HG02884 (cell line): ENCODE data around the gene SLC35B1.
"Not testable (repeated sequence)": the region's sequence is repeated elsewhere in the genome, so short reads cannot be mapped to it uniquely, and the experiment has no call there.

Experiments
- ATAC-seq: cut with Tn5 transposase; IDR thresholded peaks from one replicate; pipeline ENCODE4 v1.9.1; 2021; ENCODE audit warnings: mild to moderate bottlenecking, moderate library complexity; ENCODE audit not compliant: unreplicated experiment

The SLC35B1 gene

GRCh38 chr17:49734515-49735490 is 27.0 kb upstream of the SLC35B1 start:
- ATAC-seq: no peak

- ATAC-seq: no peak
These were observed 23.7 kb upstream of the SLC35B1 start for GRCh38 chr17:49731435-49731831.

GRCh38 chr17:49730785-49731434 is 23.1 kb upstream of the SLC35B1 start:
- no peak for ATAC-seq

GRCh38 chr17:49730078-49730784 is 22.5 kb upstream of the SLC35B1 start:
- no peak for ATAC-seq

- no peak for ATAC-seq
These were observed 21.3 kb upstream of the SLC35B1 start for GRCh38 chr17:49729069-49729468.

- ATAC-seq: no peak
These were observed 20.7 kb upstream of the SLC35B1 start for GRCh38 chr17:49728425-49728824.

GRCh38 chr17:49727380-49727779 is 19.6 kb upstream of the SLC35B1 start:
- no peak for ATAC-seq

- ATAC-seq: no peak
These were observed 17.8 kb upstream of the SLC35B1 start for GRCh38 chr17:49725452-49726130.

GRCh38 chr17:49724552-49724951 is 16.8 kb upstream of the SLC35B1 start:
- not testable (repeated sequence) for ATAC-seq

GRCh38 chr17:49723423-49723822 is 15.7 kb upstream of the SLC35B1 start:
- no peak for ATAC-seq

- no peak for ATAC-seq
These were observed 14.3 kb upstream of the SLC35B1 start for GRCh38 chr17:49722066-49722465.

- ATAC-seq: no peak
These were observed 9.7 kb upstream of the SLC35B1 start for GRCh38 chr17:49717371-49717861.

GRCh38 chr17:49716668-49717364 is 9.1 kb upstream of the SLC35B1 start:
- ATAC-seq: no peak

GRCh38 chr17:49715717-49716279 is 8.0 kb upstream of the SLC35B1 start:
- ATAC-seq: no peak

- ATAC-seq: no peak
These were observed 7.5 kb upstream of the SLC35B1 start for GRCh38 chr17:49715216-49715615.

- ATAC-seq: no peak
These were observed 885 bp upstream of the SLC35B1 start for GRCh38 chr17:49708515-49709183.

- ATAC-seq: no peak
These were observed 537 bp downstream of the SLC35B1 start for GRCh38 chr17:49707246-49707607.

GRCh38 chr17:49705254-49705653 is 2.5 kb downstream of the SLC35B1 start:
- ATAC-seq: no peak

GRCh38 chr17:49703557-49704277 is 4.0 kb downstream of the SLC35B1 start:
- ATAC-seq: no peak
